Measurements from ENCODE around the gene TBL1XR1.
A peak's percentile ranks its signal among the peaks of the same experiment; 100 is the strongest.

TBL1XR1 gene

GRCh38 chr3:177056927-177057326 is 140.4 kb downstream of the TBL1XR1 start:
- no peak for TF ChIP-seq CTCF (conservative IDR thresholded peaks at IDR 0.05; ENCODE audit: low read depth, low read length)
- no peak for DNase-seq (ENCODE audit: low read depth)
- no peak overlapping the region for H3K4me3 ChIP-seq (ENCODE audit: low read depth, low read length)

- no peak for TF ChIP-seq CTCF (conservative IDR thresholded peaks at IDR 0.05; ENCODE audit: low read depth, low read length)
- no peak for DNase-seq (ENCODE audit: low read depth)
- no peak overlapping the region for H3K4me3 ChIP-seq (ENCODE audit: low read depth, low read length)
Observed at GRCh38 chr3:177055605-177056571, 141.4 kb downstream of the TBL1XR1 start.

GRCh38 chr3:177053107-177053506 is 144.2 kb downstream of the TBL1XR1 start:
- no peak overlapping the region for H3K4me3 ChIP-seq (ENCODE audit: low read depth, low read length)
- no peak for DNase-seq (ENCODE audit: low read depth)
- TF ChIP-seq CTCF (conservative IDR thresholded peaks at IDR 0.05; ENCODE audit: low read depth, low read length): no peak

- H3K4me3 ChIP-seq (ENCODE audit: low read depth, low read length): no peak overlapping the region
- DNase-seq (ENCODE audit: low read depth): no peak
- TF ChIP-seq CTCF (conservative IDR thresholded peaks at IDR 0.05; ENCODE audit: low read depth, low read length): no peak
Observed at GRCh38 chr3:177051411-177051810, 145.9 kb downstream of the TBL1XR1 start.

GRCh38 chr3:177050501-177051237 is 146.6 kb downstream of the TBL1XR1 start:
- DNase-seq (ENCODE audit: low read depth): peak; percentile 70

GRCh38 chr3:177045767-177046166 is 151.5 kb downstream of the TBL1XR1 start:
- no peak for DNase-seq (ENCODE audit: low read depth)
- no peak for TF ChIP-seq CTCF (conservative IDR thresholded peaks at IDR 0.05; ENCODE audit: low read depth, low read length)
- no peak overlapping the region for H3K4me3 ChIP-seq (ENCODE audit: low read depth, low read length)

More at GRCh38 chr3:177050501-177051237, 146.6 kb downstream of the TBL1XR1 start:
- TF ChIP-seq CTCF (conservative IDR thresholded peaks at IDR 0.05; ENCODE audit: low read depth, low read length): peak; percentile 52
- H3K4me3 ChIP-seq (ENCODE audit: low read depth, low read length): no peak overlapping the region
